ENCODE results near the gene TMBIM6.

Gene TMBIM6

GRCh38 chr12:49796606-49797448 is 55.5 kb downstream of the TMBIM6 start:
- no peak for DNase-seq (ENCODE audit: low read depth, low spot score)

GRCh38 chr12:49797449-49797776 is 56.1 kb downstream of the TMBIM6 start:
- DNase-seq (ENCODE audit: low read depth, low spot score): no peak

- no peak for DNase-seq (ENCODE audit: low read depth, low spot score)
Observed at GRCh38 chr12:49798248-49798647, 56.9 kb downstream of the TMBIM6 start.

- DNase-seq (ENCODE audit: low read depth, low spot score): no peak
Observed at GRCh38 chr12:49798934-49799333, 57.6 kb downstream of the TMBIM6 start.

- DNase-seq (ENCODE audit: low read depth, low spot score): no peak
Observed at GRCh38 chr12:49800421-49801140, 59.2 kb downstream of the TMBIM6 start.

GRCh38 chr12:49801141-49802063 is 60.0 kb downstream of the TMBIM6 start:
- DNase-seq (ENCODE audit: low read depth, low spot score): no peak

- DNase-seq (ENCODE audit: low read depth, low spot score): no peak
Observed at GRCh38 chr12:49803693-49804450, 62.5 kb downstream of the TMBIM6 start.

- no peak for DNase-seq (ENCODE audit: low read depth, low spot score)
Observed at GRCh38 chr12:49804821-49805220, 63.5 kb downstream of the TMBIM6 start.

GRCh38 chr12:49805409-49805808 is 64.1 kb downstream of the TMBIM6 start:
- DNase-seq (ENCODE audit: low read depth, low spot score): no peak

GRCh38 chr12:49806321-49806813 is 65.0 kb downstream of the TMBIM6 start:
- DNase-seq (ENCODE audit: low read depth, low spot score): no peak

- no peak for DNase-seq (ENCODE audit: low read depth, low spot score)
Observed at GRCh38 chr12:49806877-49807276, 65.5 kb downstream of the TMBIM6 start.

GRCh38 chr12:49807991-49808580 is 66.7 kb downstream of the TMBIM6 start:
- DNase-seq (ENCODE audit: low read depth, low spot score): no peak

- no peak for DNase-seq (ENCODE audit: low read depth, low spot score)
Observed at GRCh38 chr12:49808686-49809380, 67.5 kb downstream of the TMBIM6 start.

- DNase-seq (ENCODE audit: low read depth, low spot score): no peak
Observed at GRCh38 chr12:49809381-49809905, 68.1 kb downstream of the TMBIM6 start.

GRCh38 chr12:49809906-49810389 is 68.6 kb downstream of the TMBIM6 start:
- no peak for DNase-seq (ENCODE audit: low read depth, low spot score)

- DNase-seq (ENCODE audit: low read depth, low spot score): no peak
Observed at GRCh38 chr12:49811136-49811535, 69.8 kb downstream of the TMBIM6 start.

- no peak for DNase-seq (ENCODE audit: low read depth, low spot score)
Observed at GRCh38 chr12:49811961-49812401, 70.6 kb downstream of the TMBIM6 start.

GRCh38 chr12:49813131-49813530 is 71.8 kb downstream of the TMBIM6 start:
- no peak for DNase-seq (ENCODE audit: low read depth, low spot score)
